ENCODE measurements around the gene UBE2S.

Gene UBE2S

GRCh38 chr19:55369653-55370304, 37.8 kb downstream of the UBE2S start (continued):
- TF ChIP-seq ZNF692 (tag by site-specific recombination; IDR thresholded peaks at IDR 0.05), result no peak
- TF ChIP-seq ZNF335 (tag by site-specific recombination; conservative IDR thresholded peaks at IDR 0.05), result peak; percentile 84
- TF ChIP-seq SP7 (tag by site-specific recombination; IDR thresholded peaks at IDR 0.05), result peak; percentile 37; the same call in 1 of the 2 replicates
- TF ChIP-seq ZFHX2 (tag by site-specific recombination; conservative IDR thresholded peaks at IDR 0.05), result peak; percentile 34; the same call in 1 of the 2 replicates
- no peak for TF ChIP-seq ZBTB8A (tag by site-specific recombination; IDR thresholded peaks at IDR 0.05)
- TF ChIP-seq TCF7L2 (IDR thresholded peaks at IDR 0.05; ENCODE audit: borderline replicate concordance, low read depth, low read length), result no peak
- no peak for TF ChIP-seq ZNF658 (tag by site-specific recombination; IDR thresholded peaks at IDR 0.05)
- peak; percentile 43 for TF ChIP-seq SP3 (tag by site-specific recombination; IDR thresholded peaks at IDR 0.05)
- TF ChIP-seq ZNF530 (tag by site-specific recombination; IDR thresholded peaks at IDR 0.05; ENCODE audit: low read depth), result no peak
- TF ChIP-seq ZNF449 (tag by site-specific recombination; IDR thresholded peaks at IDR 0.05), result no peak
- no peak for TF ChIP-seq GLI2 (tag by site-specific recombination; IDR thresholded peaks at IDR 0.05; ENCODE audit: borderline replicate concordance, low read depth)
- peak; percentile 32; the same call in 1 of the 2 replicates for TF ChIP-seq ZNF10 (tag by site-specific recombination; IDR thresholded peaks at IDR 0.05)
- TF ChIP-seq ZNF48 (tag by site-specific recombination; IDR thresholded peaks at IDR 0.05), result no peak
- TF ChIP-seq ZEB2 (tag by site-specific recombination; IDR thresholded peaks at IDR 0.05), result peak; percentile 43
- TF ChIP-seq ZFP3 (tag by site-specific recombination; IDR thresholded peaks at IDR 0.05; ENCODE audit: low read depth), result no peak
- TF ChIP-seq ZBTB6 (tag by site-specific recombination; IDR thresholded peaks at IDR 0.05), result no peak
- no peak for TF ChIP-seq ZNF133 (tag by site-specific recombination; IDR thresholded peaks at IDR 0.05)
- 0 out of 2 replicates have a peak, but pooled peaks have one; percentile 26 for TF ChIP-seq ZNF600 (tag by site-specific recombination; IDR thresholded peaks at IDR 0.05)
- TF ChIP-seq OSR2 (tag by site-specific recombination; IDR thresholded peaks at IDR 0.05), result no peak
- peak; percentile 51; the same call in 1 of the 2 replicates for TF ChIP-seq ZNF394 (tag by site-specific recombination; IDR thresholded peaks at IDR 0.05; ENCODE audit: borderline replicate concordance)
- peak; percentile 53; the same call in 1 of the 2 replicates for TF ChIP-seq ZNF76 (tag by site-specific recombination; IDR thresholded peaks at IDR 0.05; ENCODE audit: borderline replicate concordance, low read depth)
- peak; percentile 35 for TF ChIP-seq PRDM10 (tag by site-specific recombination; IDR thresholded peaks at IDR 0.05)
- TF ChIP-seq ZNF558 (tag by site-specific recombination; IDR thresholded peaks at IDR 0.05), result no peak
- no peak for TF ChIP-seq MEIS1 (CRISPR knock-in tag; IDR thresholded peaks at IDR 0.05; ENCODE audit: borderline replicate concordance)
- no peak for TF ChIP-seq ZNF776 (tag by site-specific recombination; IDR thresholded peaks at IDR 0.05; ENCODE audit: borderline replicate concordance)
- peak; percentile 86 for TF ChIP-seq ZIC2 (tag by site-specific recombination; IDR thresholded peaks at IDR 0.05)
- TF ChIP-seq ZNF266 (tag by site-specific recombination; IDR thresholded peaks at IDR 0.05; ENCODE audit: low read depth), result no peak
- no peak for TF ChIP-seq OVOL3 (tag by site-specific recombination; IDR thresholded peaks at IDR 0.05)
- TF ChIP-seq ZNF664 (tag by site-specific recombination; IDR thresholded peaks at IDR 0.05), result no peak
- TF ChIP-seq KLF17 (tag by site-specific recombination; IDR thresholded peaks at IDR 0.05), result peak; percentile 38; the same call in 1 of the 2 replicates
- peak; percentile 70 for TF ChIP-seq ZBTB26 (tag by site-specific recombination; optimal IDR thresholded peaks at IDR 0.05)

Measured in HEK293 (cell line).